HS-27A (cell line): ENCODE results near the gene RPRD1A.
"Not testable (repeated sequence)": the region's sequence is repeated elsewhere in the genome, so short reads cannot be mapped to it uniquely, and the experiment has no call there.

Source experiments
- DNase-seq: peaks from one replicate; pipeline ENCODE4 v3.0.0-alpha.2; 2012; ENCODE audit warnings: low read depth, missing footprints

RPRD1A gene

GRCh38 chr18:35969676-35970075, 97.7 kb downstream of the RPRD1A start:
- no peak for DNase-seq

GRCh38 chr18:35968278-35968880, 99.0 kb downstream of the RPRD1A start:
- DNase-seq: no peak

GRCh38 chr18:35967866-35968265, 99.5 kb downstream of the RPRD1A start:
- DNase-seq: not testable (repeated sequence)

- no peak for DNase-seq
Measured at GRCh38 chr18:35964319-35964718, 103.0 kb downstream of the RPRD1A start.

- DNase-seq: no peak
Measured at GRCh38 chr18:35962320-35962719, 105.0 kb downstream of the RPRD1A start.

GRCh38 chr18:35956226-35956625, 111.1 kb downstream of the RPRD1A start:
- DNase-seq: no peak

- DNase-seq: no peak
Measured at GRCh38 chr18:35953688-35954087, 113.7 kb downstream of the RPRD1A start.

GRCh38 chr18:35950628-35950982, 116.8 kb downstream of the RPRD1A start:
- DNase-seq: no peak

- no peak for DNase-seq
Measured at GRCh38 chr18:35949903-35950627, 117.3 kb downstream of the RPRD1A start.

GRCh38 chr18:35949090-35949489, 118.3 kb downstream of the RPRD1A start:
- DNase-seq: no peak

- DNase-seq: no peak
Measured at GRCh38 chr18:35948080-35948479, 119.3 kb downstream of the RPRD1A start.

- no peak for DNase-seq
Measured at GRCh38 chr18:35942661-35943060, 124.7 kb downstream of the RPRD1A start.

GRCh38 chr18:35942133-35942532, 125.2 kb downstream of the RPRD1A start:
- no peak for DNase-seq

GRCh38 chr18:35941299-35941698, 126.1 kb downstream of the RPRD1A start:
- DNase-seq: no peak
